CD4-positive, alpha-beta T cell (primary cell): ENCODE measurements around the gene YEATS2. TPM values are rescaled to one million over a fixed set of nuclear protein-coding genes. Genes with fewer than 3 reads are reported as not detected.
A peak's percentile ranks its signal among the peaks of the same experiment; 100 is the strongest.

ENCODE experiments used
- ATAC-seq: fragments of 200-7000 bp; cut with Tn5 transposase; one replicate; pipeline ENCODE4 v1.10.0; 2022; ENCODE audit warnings: mild to moderate bottlenecking; ENCODE audit not compliant: poor library complexity
- CTCF ChIA-PET: fragments of 350-600 bp; sonication (Branson Sonifier 250); formaldehyde crosslinking; loops from one replicate; lab custom pipeline; 2021; ENCODE audit warnings: antibody characterized with exemption, inconsistent platforms; lab: Charles Lee
- POLR2A ChIA-PET: fragments of 350-600 bp; sonication (Branson Sonifier 250); formaldehyde crosslinking; loops from one replicate; lab custom pipeline; 2021; ENCODE audit warnings: antibody characterized with exemption, inconsistent platforms; lab: Charles Lee
- DNase-seq, 14 experiments: peaks; one replicate each; pipeline ENCODE4 v3.0.0-alpha.2; 2013 to 2020; ENCODE audit warnings: mixed read lengths in 2 of 14
- H3K27ac ChIP-seq, 2 donors: one replicate each; pipeline versions ENCODE4 v1.5.1 to v1.7.0; 2013; ENCODE audit warnings: low read length in 2 of 2, low read depth in 1 of 2, mild to moderate bottlenecking in 1 of 2
- H3K27me3 ChIP-seq, 2 experiments: 1 replicate in 1 of 2; 2 replicates in 1 of 2; pipeline versions ENCODE4 v1.6.1 to v1.7.0; 2013; ENCODE audit warnings: low read length in 2 of 2, control low read depth in 1 of 2, mild to moderate bottlenecking in 1 of 2, moderate library complexity in 1 of 2; ENCODE audit not compliant: insufficient read depth in 2 of 2, control insufficient read depth in 1 of 2
- H3K36me3 ChIP-seq: one replicate; pipeline ENCODE4 v1.6.1; 2013; ENCODE audit warnings: low read length, control low read depth; ENCODE audit not compliant: insufficient read depth
- H3K4me1 ChIP-seq: one replicate; pipeline ENCODE4 v1.6.1; 2013; ENCODE audit warnings: low read length, control low read depth; ENCODE audit not compliant: insufficient read depth
- H3K4me3 ChIP-seq: one replicate; pipeline ENCODE4 v1.5.1; 2013; ENCODE audit warnings: mild to moderate bottlenecking, low read length, moderate library complexity
- H3K9me3 ChIP-seq, 2 experiments: 1 replicate in 1 of 2; 2 replicates in 1 of 2; pipeline versions ENCODE4 v1.6.1 to v1.7.0; 2013; ENCODE audit warnings: low read length in 2 of 2, mild to moderate bottlenecking in 2 of 2, control low read depth in 1 of 2, moderate library complexity in 1 of 2; ENCODE audit not compliant: control insufficient read depth in 1 of 2, insufficient read depth in 1 of 2
- H3K27ac Mint-ChIP-seq: one replicate; pipeline ENCODE4 v1.8.0; 2020; ENCODE audit warnings: mixed read lengths
- H3K27me3 Mint-ChIP-seq: one replicate; pipeline ENCODE4 v1.8.0; 2021; ENCODE audit warnings: mixed read lengths
- H3K36me3 Mint-ChIP-seq: one replicate; pipeline ENCODE4 v1.8.0; 2021; ENCODE audit warnings: low read depth, mixed read lengths
- H3K4me1 Mint-ChIP-seq: one replicate; pipeline ENCODE4 v1.8.0; 2021; ENCODE audit warnings: low read depth, mixed read lengths
- H3K4me3 Mint-ChIP-seq: one replicate; pipeline ENCODE4 v1.8.0; 2020; ENCODE audit warnings: mild to moderate bottlenecking, mixed read lengths
- H3K9me3 Mint-ChIP-seq: one replicate; pipeline ENCODE4 v1.8.0; 2020; ENCODE audit warnings: mixed read lengths
- CTCF ChIP-seq: fragments of 200-600 bp; IDR thresholded peaks from one replicate; pipeline ENCODE4 v1.8.0; 2022; ENCODE audit warnings: antibody characterized with exemption, mild to moderate bottlenecking
- intact Hi-C, 2 experiments: fragments of 100-400 bp; cut with DNase I in 1 of 2; cut with micrococcal nuclease in 1 of 2; formaldehyde crosslinking; loops; one replicate each; pipeline versions ENCODE4 v1.15.1 to v1.9.0; 2023 to 2025; cut with DNase I, micrococcal nuclease
- total RNA-seq, 174 experiments: library from RNA in 2 of 174; stranded (reverse) in 2 of 174; gene quantifications; one replicate each; pipeline ENCODE4 v1.2.3 and lab custom pipeline; 2021 to 2026

Gene YEATS2
- total RNA-seq, 2 experiments from 2014 or later, result 14.6 to 15.9 TPM

GRCh38 chr3:183654727-183655126, 42.9 kb upstream of the YEATS2 start:
- H3K9me3 Mint-ChIP-seq, result peaks cover 18% of the 10 kb centered on the region
- H3K27ac Mint-ChIP-seq, result no peak overlapping the region
- no peaks in the 10 kb centered on the region for H3K27me3 ChIP-seq
- H3K4me3 ChIP-seq, result no peak overlapping the region
- ChIA-PET POLR2A (interaction anchor here (1.4 kb wide), 1 partner anchor 19 kb away, joined by 4 read pairs; the partner anchor contains the start of gene KLHL24), CTCF (no interaction called here)
- H3K36me3 ChIP-seq, result peaks cover 57% of the 10 kb centered on the region
- peaks cover 95% of the 10 kb centered on the region for H3K36me3 Mint-ChIP-seq
- DNase-seq (no peak), ATAC-seq (no peak)
- peaks cover 19 to 45% of the 10 kb centered on the region in 2 experiments for H3K9me3 ChIP-seq
- no peak overlapping the region for H3K27ac ChIP-seq
- H3K4me3 Mint-ChIP-seq, result peak overlapping the region; percentile 0
- intact Hi-C loops, result no loop called here
- H3K4me1 Mint-ChIP-seq, result peaks cover 21% of the 10 kb centered on the region
- TF ChIP-seq CTCF, result no peak
- no peaks in the 10 kb centered on the region for H3K27me3 Mint-ChIP-seq
- H3K4me1 ChIP-seq, result no peaks in the 10 kb centered on the region

- Histone ChIP-seq H3K4me1 (peaks cover 3% of the 10 kb centered on the region), H3K4me3 (no peak overlapping the region), H3K27me3 (no peaks in the 10 kb centered on the region), H3K27ac (no peak overlapping the region), H3K36me3 (peaks cover 45% of the 10 kb centered on the region), H3K9me3 (no peaks in the 10 kb centered on the region)
- Mint-ChIP-seq H3K4me3 (no peak overlapping the region), H3K36me3 (peaks cover 94% of the 10 kb centered on the region), H3K27ac (no peak overlapping the region), H3K27me3 (no peaks in the 10 kb centered on the region), H3K4me1 (peaks cover 32% of the 10 kb centered on the region), H3K9me3 (peaks cover 3% of the 10 kb centered on the region)
- ATAC-seq (no peak), DNase-seq (no peak)
- ChIA-PET POLR2A (interaction anchor here (1.4 to 2.7 kb wide), 2 partner anchors 26 to 36 kb away, joined by 3 to 16 read pairs; partner anchors contain the start of gene YEATS2), CTCF (interaction anchor here (1.0 kb wide), 1 partner anchor 12 kb away, joined by 3 read pairs; no protein-coding TSS in a partner anchor)
- TF ChIP-seq CTCF, result no peak
- intact Hi-C loops, result no loop called here
These were observed 35.5 kb upstream of the YEATS2 start for GRCh38 chr3:183662099-183662498.

- ChIA-PET POLR2A (no interaction called here), CTCF (interaction anchor here (0.6 kb wide), 1 partner anchor 202 kb away, joined by 3 read pairs; no protein-coding TSS in a partner anchor)
- Mint-ChIP-seq H3K27ac (no peak overlapping the region), H3K4me1 (peaks cover 24% of the 10 kb centered on the region), H3K36me3 (peaks cover 92% of the 10 kb centered on the region), H3K27me3 (no peaks in the 10 kb centered on the region), H3K4me3 (no peak overlapping the region), H3K9me3 (no peaks in the 10 kb centered on the region)
- no peak overlapping the region for H3K27ac ChIP-seq
- peaks cover 3% of the 10 kb centered on the region for H3K4me1 ChIP-seq
- no peak for TF ChIP-seq CTCF
- H3K9me3 ChIP-seq, result no peaks in the 10 kb centered on the region
- H3K36me3 ChIP-seq, result peaks cover 58% of the 10 kb centered on the region
- intact Hi-C loops, result no loop called here
- ATAC-seq, result no peak
- no peaks in the 10 kb centered on the region for H3K27me3 ChIP-seq
- DNase-seq, result no peak
- H3K4me3 ChIP-seq, result no peak overlapping the region
These were observed 32.6 kb upstream of the YEATS2 start for GRCh38 chr3:183664913-183665381.
